ENCODE measurements around the gene CCT5. TPM values are rescaled to one million over a fixed set of nuclear protein-coding genes. Genes with fewer than 3 reads are reported as not detected.

The CCT5 gene
- polyA plus RNA-seq, 3 donors = 142 to 236 (median 229) TPM

DNA sequence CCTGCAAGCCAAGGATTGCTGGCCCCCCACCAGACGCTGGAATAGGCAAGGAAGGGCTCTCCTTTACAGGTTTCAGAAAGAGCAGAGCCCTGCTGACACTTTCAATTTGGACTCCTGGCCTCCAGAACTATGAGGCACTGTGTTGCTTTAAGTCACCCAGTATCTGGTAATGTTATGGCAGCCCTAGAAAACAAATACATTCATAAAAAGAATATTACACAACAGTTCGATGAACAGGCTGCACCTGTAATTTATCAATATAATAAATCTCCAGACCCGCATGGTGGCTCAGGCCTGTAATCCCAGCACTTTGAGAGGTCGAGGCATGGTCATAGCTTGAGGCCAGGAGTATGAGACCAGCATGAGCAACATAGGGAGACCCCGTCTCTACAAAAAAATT, 50.2 kb downstream of the CCT5 start:
- Mint-ChIP-seq H3K27me3 (ENCODE audit: low read depth in 3 of 3) (peaks cover 3 to 8% (median 3%) of the 10 kb centered on the region in 3 donors), H3K9me3 (peaks cover 0 to 1% (median 0%) of the 10 kb centered on the region in 7 donors), H3K27ac (no peak overlapping the region), H3K4me1 (no peaks in the 10 kb centered on the region), H3K36me3 (no peaks in the 10 kb centered on the region), H3K4me3 (no peak overlapping the region)
- H3K79me2 ChIP-seq (ENCODE audit: insufficient read depth, low read length) = no peaks in the 10 kb centered on the region
- DNase-seq = no peak
- no peak overlapping the region for H3K9ac ChIP-seq (ENCODE audit: insufficient read depth, low read length, poor library complexity, severe bottlenecking)
- no peak overlapping the region for H3K27ac ChIP-seq (ENCODE audit: low read depth in 1 of 2, low read length in 2 of 2)
- intact Hi-C loops (cut with micrococcal nuclease) = no loop called here
- H3K27me3 ChIP-seq (ENCODE audit: control insufficient read depth in 2 of 2, insufficient read depth in 2 of 2, low read length in 2 of 2) = no peaks in the 10 kb centered on the region
- no peak overlapping the region for H2AFZ ChIP-seq (ENCODE audit: insufficient read depth, low read depth, low read length, poor library complexity, severe bottlenecking)
- H4K20me1 ChIP-seq (ENCODE audit: insufficient read depth, low read length) = no peaks in the 10 kb centered on the region
- H3K9me3 ChIP-seq (replicated peaks in 1 of 2; ENCODE audit: control insufficient read depth in 1 of 2, insufficient read depth in 1 of 2, low read length in 2 of 2) = no peaks in the 10 kb centered on the region
- no peaks in the 10 kb centered on the region for H3K36me3 ChIP-seq (replicated peaks in 1 of 2; ENCODE audit: control insufficient read depth in 1 of 2, insufficient read depth in 2 of 2, low read length in 2 of 2)
- no peak for TF ChIP-seq CTCF (IDR thresholded peaks at IDR 0.05)
- no peak overlapping the region for H3K4me3 ChIP-seq (replicated peaks in 1 of 3; ENCODE audit: low read depth in 2 of 3, low read length in 3 of 3)
- no peaks in the 10 kb centered on the region for H3K4me1 ChIP-seq (ENCODE audit: control insufficient read depth in 1 of 2, insufficient read depth in 2 of 2, low read length in 2 of 2)
- WGBS (ENCODE audit: insufficient coverage) = 92% methylated on average over 2 of the region's 5 CpGs
- H3K4me2 ChIP-seq (replicated peaks; ENCODE audit: extremely low read depth, low read length, poor library complexity, severe bottlenecking) = no peak overlapping the region

DNA sequence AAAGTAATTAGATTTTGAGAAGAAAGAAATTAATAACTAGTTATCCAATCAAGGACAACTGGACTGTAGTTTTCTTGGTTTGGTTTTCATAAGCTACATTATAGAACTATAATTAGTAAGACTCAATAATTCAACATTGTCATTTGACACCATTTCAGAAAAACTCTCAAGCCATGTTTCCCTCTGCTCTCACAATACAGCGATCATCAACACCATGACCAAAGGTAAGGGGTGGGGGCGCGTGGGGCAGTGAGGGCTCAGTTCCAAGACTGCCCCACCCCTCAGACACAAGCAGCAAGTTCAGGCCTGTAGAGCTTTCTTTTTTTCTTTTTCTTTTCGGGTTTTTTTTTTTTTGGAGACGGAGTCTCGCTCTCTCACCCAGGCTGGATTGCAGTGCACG, 51.2 kb downstream of the CCT5 start:
- Histone ChIP-seq H3K4me3 (replicated peaks in 1 of 3; ENCODE audit: low read depth in 2 of 3, low read length in 3 of 3) (no peak overlapping the region), H3K4me1 (ENCODE audit: control insufficient read depth in 1 of 2, insufficient read depth in 2 of 2, low read length in 2 of 2) (no peaks in the 10 kb centered on the region), H3K9ac (ENCODE audit: insufficient read depth, low read length, poor library complexity, severe bottlenecking) (no peak overlapping the region), H3K9me3 (replicated peaks in 1 of 2; ENCODE audit: control insufficient read depth in 1 of 2, insufficient read depth in 1 of 2, low read length in 2 of 2) (no peaks in the 10 kb centered on the region), H3K27me3 (ENCODE audit: control insufficient read depth in 2 of 2, insufficient read depth in 2 of 2, low read length in 2 of 2) (peaks cover 0 to 2% of the 10 kb centered on the region in 2 donors), H3K27ac (ENCODE audit: low read depth in 1 of 2, low read length in 2 of 2) (no peak overlapping the region), H2AFZ (ENCODE audit: insufficient read depth, low read depth, low read length, poor library complexity, severe bottlenecking) (no peak overlapping the region), H4K20me1 (ENCODE audit: insufficient read depth, low read length) (no peaks in the 10 kb centered on the region), H3K79me2 (ENCODE audit: insufficient read depth, low read length) (no peaks in the 10 kb centered on the region), H3K4me2 (replicated peaks; ENCODE audit: extremely low read depth, low read length, poor library complexity, severe bottlenecking) (no peak overlapping the region), H3K36me3 (replicated peaks in 1 of 2; ENCODE audit: control insufficient read depth in 1 of 2, insufficient read depth in 2 of 2, low read length in 2 of 2) (no peaks in the 10 kb centered on the region)
- 100% methylated on average over 1 of the region's 7 CpGs for WGBS (ENCODE audit: insufficient coverage)
- Mint-ChIP-seq H3K27me3 (ENCODE audit: low read depth in 3 of 3) (peaks cover 3 to 8% (median 4%) of the 10 kb centered on the region in 3 donors), H3K36me3 (no peaks in the 10 kb centered on the region), H3K27ac (no peak overlapping the region), H3K9me3 (peaks cover 0 to 1% (median 0%) of the 10 kb centered on the region in 7 donors), H3K4me1 (no peaks in the 10 kb centered on the region), H3K4me3 (no peak overlapping the region)
- intact Hi-C loops (cut with micrococcal nuclease) = no loop called here
- DNase-seq = no peak
- TF ChIP-seq CTCF (IDR thresholded peaks at IDR 0.05) = no peak

Data from CD14-positive monocyte (primary cell).